ENCODE data around the gene ANO1.

GRCh38 chr11:70066628-70067027 is 11.5 kb upstream of the ANO1 start:
- no peak for TF ChIP-seq GATA2 (IDR thresholded peaks at IDR 0.05; ENCODE audit: low read depth, low read length)
- TF ChIP-seq GATA3 (IDR thresholded peaks at IDR 0.05; ENCODE audit: low read depth, low read length): no peak

All from SH-SY5Y (cell line).